ENCODE data around the gene LPP.

GRCh38 chr3:188404701-188405100 lies 250.7 kb downstream of the LPP start:
- TF ChIP-seq, protein P1, sequence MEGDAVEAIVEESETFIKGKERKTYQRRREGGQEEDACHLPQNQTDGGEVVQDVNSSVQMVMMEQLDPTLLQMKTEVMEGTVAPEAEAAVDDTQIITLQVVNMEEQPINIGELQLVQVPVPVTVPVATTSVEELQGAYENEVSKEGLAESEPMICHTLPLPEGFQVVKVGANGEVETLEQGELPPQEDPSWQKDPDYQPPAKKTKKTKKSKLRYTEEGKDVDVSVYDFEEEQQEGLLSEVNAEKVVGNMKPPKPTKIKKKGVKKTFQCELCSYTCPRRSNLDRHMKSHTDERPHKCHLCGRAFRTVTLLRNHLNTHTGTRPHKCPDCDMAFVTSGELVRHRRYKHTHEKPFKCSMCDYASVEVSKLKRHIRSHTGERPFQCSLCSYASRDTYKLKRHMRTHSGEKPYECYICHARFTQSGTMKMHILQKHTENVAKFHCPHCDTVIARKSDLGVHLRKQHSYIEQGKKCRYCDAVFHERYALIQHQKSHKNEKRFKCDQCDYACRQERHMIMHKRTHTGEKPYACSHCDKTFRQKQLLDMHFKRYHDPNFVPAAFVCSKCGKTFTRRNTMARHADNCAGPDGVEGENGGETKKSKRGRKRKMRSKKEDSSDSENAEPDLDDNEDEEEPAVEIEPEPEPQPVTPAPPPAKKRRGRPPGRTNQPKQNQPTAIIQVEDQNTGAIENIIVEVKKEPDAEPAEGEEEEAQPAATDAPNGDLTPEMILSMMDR (IDR thresholded peaks at IDR 0.05; ENCODE audit: borderline replicate concordance, extremely low read depth, low read length, poor library complexity, severe bottlenecking) = no peak
- TF ChIP-seq EZH2 (IDR thresholded peaks at IDR 0.05; ENCODE audit: borderline replicate concordance, low read depth, low read length, severe bottlenecking) = no peak

Data from DND-41 (cell line).